Spleen (tissue), 7 donors: ENCODE measurements around the gene CX3CR1.

Experiments used
- POLR2A ChIP-seq, 3 donors: fragments of 450-650 bp; IDR thresholded peaks; one replicate each; pipeline ENCODE4 v1.5.1; 2017; ENCODE audit warnings: antibody characterized with exemption in 3 of 3, mild to moderate bottlenecking in 1 of 3
- POLR2AphosphoS5 ChIP-seq, 3 donors: sonication (generic); formaldehyde crosslinking; IDR thresholded peaks; one replicate each; pipeline ENCODE4 v1.5.1; 2017; ENCODE audit warnings: antibody characterized with exemption in 3 of 3
- TF ChIP-seq, protein P1 (sequence below), 11 experiments: fragments of 200-600 bp in 7 of 11; fragments of 450-650 bp in 4 of 11; sonication (generic) in 4 of 11; IDR thresholded peaks in 8 of 11; conservative IDR thresholded peaks in 3 of 11; 1 replicate in 7 of 11; 2 replicates in 4 of 11; pipeline versions ENCODE4 v1.4.0 to v1.8.0; 2016 to 2021; ENCODE audit warnings: antibody characterized with exemption in 11 of 11, inconsistent platforms in 4 of 11, mild to moderate bottlenecking in 1 of 11
- donor health status: DM: no; HTN: no; CAD: no; lungs with moderate emphysema.
- donor health status: DM: no; HTN: no; CAD: no.
- donor health status: DM: no; HTN: no; CAD: no.

DNA sequence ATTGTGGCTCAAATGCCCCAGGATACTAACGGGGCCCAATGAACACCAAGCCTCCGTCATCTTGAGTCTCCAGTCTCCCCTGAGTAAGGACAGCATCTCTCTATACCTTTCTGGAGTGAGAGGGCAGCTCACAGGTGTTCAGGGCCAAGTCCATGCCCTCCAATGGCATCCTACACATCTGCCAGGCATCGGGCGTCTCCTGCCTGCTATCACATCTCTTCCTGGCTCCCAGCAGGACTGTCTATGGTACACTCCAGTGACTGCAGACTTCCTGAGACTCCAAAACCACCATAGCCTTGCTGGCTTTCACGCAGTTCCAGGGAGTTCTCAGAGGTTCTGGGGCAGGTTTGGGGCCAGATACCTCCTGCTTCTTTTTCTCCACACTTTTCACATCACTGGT, 28.3 kb downstream of the CX3CR1 start:
- TF ChIP-seq, protein P1, sequence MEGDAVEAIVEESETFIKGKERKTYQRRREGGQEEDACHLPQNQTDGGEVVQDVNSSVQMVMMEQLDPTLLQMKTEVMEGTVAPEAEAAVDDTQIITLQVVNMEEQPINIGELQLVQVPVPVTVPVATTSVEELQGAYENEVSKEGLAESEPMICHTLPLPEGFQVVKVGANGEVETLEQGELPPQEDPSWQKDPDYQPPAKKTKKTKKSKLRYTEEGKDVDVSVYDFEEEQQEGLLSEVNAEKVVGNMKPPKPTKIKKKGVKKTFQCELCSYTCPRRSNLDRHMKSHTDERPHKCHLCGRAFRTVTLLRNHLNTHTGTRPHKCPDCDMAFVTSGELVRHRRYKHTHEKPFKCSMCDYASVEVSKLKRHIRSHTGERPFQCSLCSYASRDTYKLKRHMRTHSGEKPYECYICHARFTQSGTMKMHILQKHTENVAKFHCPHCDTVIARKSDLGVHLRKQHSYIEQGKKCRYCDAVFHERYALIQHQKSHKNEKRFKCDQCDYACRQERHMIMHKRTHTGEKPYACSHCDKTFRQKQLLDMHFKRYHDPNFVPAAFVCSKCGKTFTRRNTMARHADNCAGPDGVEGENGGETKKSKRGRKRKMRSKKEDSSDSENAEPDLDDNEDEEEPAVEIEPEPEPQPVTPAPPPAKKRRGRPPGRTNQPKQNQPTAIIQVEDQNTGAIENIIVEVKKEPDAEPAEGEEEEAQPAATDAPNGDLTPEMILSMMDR (IDR thresholded peaks at IDR 0.05 in 8 of 11, conservative IDR thresholded peaks at IDR 0.05 in 3 of 11), result no peak
- TF ChIP-seq POLR2A (IDR thresholded peaks at IDR 0.05), result no peak
- TF ChIP-seq POLR2AphosphoS5 (IDR thresholded peaks at IDR 0.05), result no peak
